ENCODE results near the gene NTSR2. TPM values are rescaled to one million over a fixed set of nuclear protein-coding genes. Genes with fewer than 3 reads are reported as not detected.

The NTSR2 gene
- total and polyA plus RNA-seq, 2 donors from 2014 or later = not detected

- Histone ChIP-seq H3K4me3 (ENCODE audit: low read length in 3 of 3) (no peak overlapping the region), H3K4me1 (ENCODE audit: control insufficient read depth in 2 of 3, insufficient read depth in 2 of 3, low read depth in 1 of 3, low read length in 3 of 3) (no peaks in the 10 kb centered on the region), H3K9me3 (ENCODE audit: control insufficient read depth in 2 of 3, insufficient read depth in 1 of 3, low read length in 3 of 3) (no peaks in the 10 kb centered on the region), H3K36me3 (ENCODE audit: control insufficient read depth in 2 of 3, insufficient read depth in 3 of 3, low read length in 3 of 3) (peaks cover 0 to 2% (median 0%) of the 10 kb centered on the region in 3 donors), H3K27ac (ENCODE audit: low read depth in 2 of 2, low read length in 2 of 2) (no peak overlapping the region), H3K9ac (ENCODE audit: low read length in 3 of 3) (no peak overlapping the region), H3K27me3 (ENCODE audit: control insufficient read depth, insufficient read depth, low read length) (no peaks in the 10 kb centered on the region)
- intact Hi-C loops (cut with DNase I) = no loop called here
- peak in 1 of 5 donors; percentile 56 for DNase-seq
- TF ChIP-seq CTCF (IDR thresholded peaks at IDR 0.05; ENCODE audit: borderline replicate concordance, extremely low read depth, insufficient read depth) = no peak
- no peak for FAIRE-seq
Measured at GRCh38 chr2:11612553-11613215, 57.3 kb downstream of the NTSR2 start.

- TF ChIP-seq CTCF (IDR thresholded peaks at IDR 0.05; ENCODE audit: borderline replicate concordance, extremely low read depth, insufficient read depth) = no peak
- H3K4me3 ChIP-seq (ENCODE audit: low read length in 3 of 3) = no peak overlapping the region
- H3K4me1 ChIP-seq (ENCODE audit: control insufficient read depth in 2 of 3, insufficient read depth in 2 of 3, low read depth in 1 of 3, low read length in 3 of 3) = no peaks in the 10 kb centered on the region
- H3K9me3 ChIP-seq (ENCODE audit: control insufficient read depth in 2 of 3, insufficient read depth in 1 of 3, low read length in 3 of 3) = no peaks in the 10 kb centered on the region
- FAIRE-seq (no peak), DNase-seq (no peak)
- intact Hi-C loops (cut with DNase I) = no loop called here
- H3K36me3 ChIP-seq (ENCODE audit: control insufficient read depth in 2 of 3, insufficient read depth in 3 of 3, low read length in 3 of 3) = peaks cover 0 to 2% (median 0%) of the 10 kb centered on the region in 3 donors
- no peaks in the 10 kb centered on the region for H3K27me3 ChIP-seq (ENCODE audit: control insufficient read depth, insufficient read depth, low read length)
- H3K27ac ChIP-seq (ENCODE audit: low read depth in 2 of 2, low read length in 2 of 2) = no peak overlapping the region
- H3K9ac ChIP-seq (ENCODE audit: low read length in 3 of 3) = no peak overlapping the region
Measured at GRCh38 chr2:11611251-11611650, 58.7 kb downstream of the NTSR2 start.

GRCh38 chr2:11610624-11611242, 59.3 kb downstream of the NTSR2 start:
- no peaks in the 10 kb centered on the region for H3K9me3 ChIP-seq (ENCODE audit: control insufficient read depth in 2 of 3, insufficient read depth in 1 of 3, low read length in 3 of 3)
- DNase-seq (peak in 1 of 5 donors; percentile 52), FAIRE-seq (no peak)
- H3K36me3 ChIP-seq (ENCODE audit: control insufficient read depth in 2 of 3, insufficient read depth in 3 of 3, low read length in 3 of 3) = peaks cover 0 to 2% (median 0%) of the 10 kb centered on the region in 3 donors
- no peaks in the 10 kb centered on the region for H3K4me1 ChIP-seq (ENCODE audit: control insufficient read depth in 2 of 3, insufficient read depth in 2 of 3, low read depth in 1 of 3, low read length in 3 of 3)
- intact Hi-C loops (cut with DNase I) = no loop called here
- H3K27ac ChIP-seq (ENCODE audit: low read depth in 2 of 2, low read length in 2 of 2) = no peak overlapping the region
- no peak for TF ChIP-seq CTCF (IDR thresholded peaks at IDR 0.05; ENCODE audit: borderline replicate concordance, extremely low read depth, insufficient read depth)
- no peak overlapping the region for H3K4me3 ChIP-seq (ENCODE audit: low read length in 3 of 3)
- no peak overlapping the region for H3K9ac ChIP-seq (ENCODE audit: low read length in 3 of 3)
- H3K27me3 ChIP-seq (ENCODE audit: control insufficient read depth, insufficient read depth, low read length) = no peaks in the 10 kb centered on the region

Other genes starting within 250 kb of the NTSR2 start
- 12.7 TPM for gene E2F6, start 204.0 kb downstream of the NTSR2 start, total RNA-seq
- gene E2F6, start 204.0 kb downstream of the NTSR2 start, polyA plus RNA-seq (ENCODE audit: insufficient read depth, low read depth, low replicate concordance) = 7.8 TPM
- gene GREB1, start 136.2 kb downstream of the NTSR2 start, total RNA-seq = 0.98 TPM
- 1.8 TPM for gene GREB1, start 136.2 kb downstream of the NTSR2 start, polyA plus RNA-seq (ENCODE audit: insufficient read depth, low read depth, low replicate concordance)
- 36.8 TPM for gene LPIN1, start 76.4 kb upstream of the NTSR2 start, total RNA-seq
- 11.8 TPM for gene LPIN1, start 76.4 kb upstream of the NTSR2 start, polyA plus RNA-seq (ENCODE audit: insufficient read depth, low read depth, low replicate concordance)

All from kidney (tissue), 14 donors.